Kidney (tissue), 14 donors: ENCODE data around the gene CPT1A. TPM values are rescaled to one million over a fixed set of nuclear protein-coding genes. Genes with fewer than 3 reads are reported as not detected.

Experiments
- DNase-seq, 5 donors: peaks; one replicate each; pipeline ENCODE4 v3.0.0-alpha.2; 2013 to 2020
- FAIRE-seq: peaks from 2 replicates; lab custom pipeline; 2012; peaks lifted over from hg19 to GRCh38; lab: Jason Lieb, UNC
- H3K27ac ChIP-seq, 2 donors: one replicate each; pipeline ENCODE4 v1.7.0; 2013; ENCODE audit warnings: low read depth in 2 of 2, low read length in 2 of 2, inconsistent platforms in 1 of 2
- H3K27me3 ChIP-seq: one replicate; pipeline ENCODE4 v1.7.1; 2013; ENCODE audit warnings: low read length, inconsistent platforms; ENCODE audit not compliant: control insufficient read depth, insufficient read depth
- H3K36me3 ChIP-seq, 3 donors: one replicate each; pipeline versions ENCODE4 v1.7.0 to v1.7.1; 2013; ENCODE audit warnings: low read length in 3 of 3, control low read depth in 1 of 3, inconsistent platforms in 1 of 3; ENCODE audit not compliant: insufficient read depth in 3 of 3, control insufficient read depth in 2 of 3
- H3K4me1 ChIP-seq, 3 donors: one replicate each; pipeline versions ENCODE4 v1.7.0 to v1.7.1; 2013; ENCODE audit warnings: low read length in 3 of 3, inconsistent platforms in 1 of 3, low read depth in 1 of 3; ENCODE audit not compliant: control insufficient read depth in 2 of 3, insufficient read depth in 2 of 3
- H3K4me3 ChIP-seq, 3 donors: one replicate each; pipeline versions ENCODE4 v1.7.0 to v1.8.1; 2013; ENCODE audit warnings: low read length in 3 of 3, control low read depth in 1 of 3, inconsistent platforms in 1 of 3
- H3K9ac ChIP-seq, 3 donors: one replicate each; pipeline versions ENCODE4 v1.7.0 to v1.7.1; 2013; ENCODE audit warnings: low read length in 3 of 3, control low read depth in 1 of 3, inconsistent platforms in 1 of 3
- H3K9me3 ChIP-seq, 3 donors: one replicate each; pipeline versions ENCODE4 v1.7.0 to v1.7.1; 2013; ENCODE audit warnings: low read length in 3 of 3, control low read depth in 1 of 3, inconsistent platforms in 1 of 3; ENCODE audit not compliant: control insufficient read depth in 2 of 3, insufficient read depth in 1 of 3
- intact Hi-C: fragments of 100-400 bp; cut with DNase I; formaldehyde crosslinking; loops from one replicate; pipeline ENCODE4 v1.11.1; 2022
- polyA plus RNA-seq: library from polyadenylated mRNA; stranded (reverse); fragments of 350-450 nt; fragmentation: Illumina TruSeq; extraction: RNeasy Lipid Tissue Mini Kit (QIAGEN cat#74804); gene quantifications from one replicate; pipeline ENCODE4 v1.2.3, GENCODE V29; 2014; ENCODE audit warnings: low read depth, low replicate concordance; ENCODE audit not compliant: insufficient read depth
- total RNA-seq: library from RNA; stranded (reverse); fragmentation: NEBNext Ultra II Directional; extraction: Animal tissue kit (Norgen Biotek cat#: 25700); gene quantifications from one replicate; pipeline ENCODE4 v1.2.1, GENCODE V29; 2021
- TF ChIP-seq, protein P1 (sequence below): IDR thresholded peaks from 3 replicates; pipeline ENCODE4 v1.5.1; 2012; ENCODE audit warnings: mild to moderate bottlenecking, moderate library complexity, borderline replicate concordance; ENCODE audit not compliant: insufficient read depth; ENCODE audit errors: extremely low read depth
- donor health status: control.
- donor health status: control.
- donor health status: control.
- donor health status: control.
- donor health status: control.
- donor health status: DM: yes; HTN: yes; CAD: no.
- donor health status: Normal renal cell carcinoma (clear cell type).

Gene CPT1A
- total and polyA plus RNA-seq, 2 donors from 2014 or later: 51.3 to 61.5 TPM

DNA sequence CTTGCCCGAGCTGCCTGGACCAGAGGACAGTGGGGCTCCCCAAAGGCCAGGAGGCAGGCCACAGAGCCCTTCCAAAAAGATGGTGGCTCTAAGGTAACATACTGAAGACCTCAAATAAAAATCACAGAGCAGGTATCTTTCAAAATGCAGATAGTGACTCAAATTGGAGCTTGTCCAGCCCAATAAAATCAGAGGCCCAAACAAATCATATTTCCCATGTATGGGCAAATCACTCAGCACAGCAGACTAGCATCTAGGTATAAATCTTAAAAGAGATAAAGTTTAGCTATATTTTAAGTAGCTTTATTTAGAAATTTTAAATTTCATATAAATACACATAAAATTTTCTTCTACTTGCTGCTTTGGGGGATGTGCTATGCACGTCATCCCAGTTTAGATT lies 93.7 kb downstream of the CPT1A start:
- no peaks in the 10 kb centered on the region for H3K36me3 ChIP-seq
- no peak for FAIRE-seq
- DNase-seq: no peak
- H3K27me3 ChIP-seq: no peaks in the 10 kb centered on the region
- no peak overlapping the region for H3K4me3 ChIP-seq
- peaks cover 0 to 6% (median 4%) of the 10 kb centered on the region in 3 donors for H3K4me1 ChIP-seq
- no peaks in the 10 kb centered on the region for H3K9me3 ChIP-seq
- no peak overlapping the region for H3K27ac ChIP-seq
- H3K9ac ChIP-seq: no peak overlapping the region
- TF ChIP-seq, protein P1, sequence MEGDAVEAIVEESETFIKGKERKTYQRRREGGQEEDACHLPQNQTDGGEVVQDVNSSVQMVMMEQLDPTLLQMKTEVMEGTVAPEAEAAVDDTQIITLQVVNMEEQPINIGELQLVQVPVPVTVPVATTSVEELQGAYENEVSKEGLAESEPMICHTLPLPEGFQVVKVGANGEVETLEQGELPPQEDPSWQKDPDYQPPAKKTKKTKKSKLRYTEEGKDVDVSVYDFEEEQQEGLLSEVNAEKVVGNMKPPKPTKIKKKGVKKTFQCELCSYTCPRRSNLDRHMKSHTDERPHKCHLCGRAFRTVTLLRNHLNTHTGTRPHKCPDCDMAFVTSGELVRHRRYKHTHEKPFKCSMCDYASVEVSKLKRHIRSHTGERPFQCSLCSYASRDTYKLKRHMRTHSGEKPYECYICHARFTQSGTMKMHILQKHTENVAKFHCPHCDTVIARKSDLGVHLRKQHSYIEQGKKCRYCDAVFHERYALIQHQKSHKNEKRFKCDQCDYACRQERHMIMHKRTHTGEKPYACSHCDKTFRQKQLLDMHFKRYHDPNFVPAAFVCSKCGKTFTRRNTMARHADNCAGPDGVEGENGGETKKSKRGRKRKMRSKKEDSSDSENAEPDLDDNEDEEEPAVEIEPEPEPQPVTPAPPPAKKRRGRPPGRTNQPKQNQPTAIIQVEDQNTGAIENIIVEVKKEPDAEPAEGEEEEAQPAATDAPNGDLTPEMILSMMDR: no peak
- intact Hi-C loops: no loop called here

DNA sequence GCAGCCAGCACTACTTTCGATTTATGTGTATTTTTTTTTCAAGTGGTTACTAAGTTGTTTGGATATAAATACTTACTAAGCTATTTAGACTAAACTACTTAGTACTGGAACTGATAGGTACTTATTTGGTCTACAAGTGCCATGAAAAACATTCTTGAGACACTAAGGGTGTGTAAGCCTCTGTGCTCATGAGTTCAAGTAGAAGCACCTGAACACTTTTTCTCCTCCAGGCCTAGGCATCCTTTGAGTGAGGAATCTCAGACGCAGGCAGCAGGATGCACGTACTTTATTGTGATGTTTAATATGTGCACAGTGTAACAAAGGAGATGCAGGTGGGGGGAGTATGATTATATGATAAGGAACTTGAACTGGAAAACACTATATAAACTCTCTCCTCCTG lies 98.2 kb downstream of the CPT1A start:
- no peak for FAIRE-seq
- H3K27me3 ChIP-seq: no peaks in the 10 kb centered on the region
- H3K4me3 ChIP-seq: no peak overlapping the region
- H3K4me1 ChIP-seq: peaks cover 0 to 5% (median 4%) of the 10 kb centered on the region in 3 donors
- intact Hi-C loops: no loop called here
- TF ChIP-seq, protein P1: no peak
- no peak overlapping the region for H3K9ac ChIP-seq
- no peak for DNase-seq
- H3K27ac ChIP-seq: no peak overlapping the region
- no peaks in the 10 kb centered on the region for H3K9me3 ChIP-seq
- no peaks in the 10 kb centered on the region for H3K36me3 ChIP-seq

DNA sequence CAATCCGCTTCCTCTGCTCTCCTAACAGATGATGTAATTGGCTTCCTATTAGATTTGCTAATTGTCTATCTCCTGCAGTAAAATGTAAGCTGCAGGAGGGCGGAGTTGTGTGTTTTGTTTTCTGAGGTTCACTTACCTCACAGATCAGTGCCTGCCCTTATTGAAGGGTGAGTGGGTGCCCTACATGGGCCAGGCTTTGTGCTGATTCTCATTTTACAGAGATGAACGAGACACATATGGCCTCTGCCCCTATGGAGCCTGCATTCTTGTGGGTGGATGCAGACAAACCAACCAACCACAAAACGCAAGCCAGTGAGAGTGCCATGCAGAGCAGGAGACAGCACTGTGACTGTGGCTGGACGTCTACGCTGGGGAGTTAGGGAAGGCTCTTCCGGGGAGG lies 100.3 kb downstream of the CPT1A start:
- no peak for FAIRE-seq
- TF ChIP-seq, protein P1: no peak

DNA sequence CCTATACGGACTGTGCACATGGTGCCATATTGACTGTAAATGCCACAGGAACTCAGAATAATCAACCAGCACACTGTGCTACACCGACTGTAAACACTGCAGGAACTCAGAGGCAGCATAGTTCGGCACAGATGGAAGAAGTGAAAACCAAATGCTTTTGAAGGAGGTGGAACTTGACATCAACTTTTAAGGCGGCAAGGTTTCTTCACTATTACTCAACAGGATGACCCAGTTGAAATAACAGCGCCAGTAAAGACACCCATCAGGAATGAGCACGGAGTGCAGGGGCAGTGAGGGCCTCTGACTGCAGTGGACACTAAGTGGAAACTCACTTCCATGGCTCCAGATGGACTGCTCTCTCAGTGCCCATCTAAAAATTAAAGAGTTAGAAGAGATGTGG lies 106.1 kb downstream of the CPT1A start:
- TF ChIP-seq, protein P1: no peak
- H3K27ac ChIP-seq: no peak overlapping the region
- no peaks in the 10 kb centered on the region for H3K9me3 ChIP-seq
- H3K9ac ChIP-seq: no peak overlapping the region
- H3K27me3 ChIP-seq: no peaks in the 10 kb centered on the region
- FAIRE-seq (no peak), DNase-seq (no peak)
- no peaks in the 10 kb centered on the region for H3K36me3 ChIP-seq
- no peak overlapping the region for H3K4me3 ChIP-seq
- intact Hi-C loops: no loop called here
- H3K4me1 ChIP-seq: no peaks in the 10 kb centered on the region

More for the DNA sequence above, 100.3 kb downstream of the CPT1A start:
- Histone ChIP-seq H3K9me3 (no peaks in the 10 kb centered on the region), H3K27me3 (no peaks in the 10 kb centered on the region), H3K4me1 (peaks cover 0 to 5% (median 4%) of the 10 kb centered on the region in 3 donors), H3K36me3 (no peaks in the 10 kb centered on the region), H3K9ac (no peak overlapping the region), H3K4me3 (no peak overlapping the region), H3K27ac (peak overlapping the region in 1 of 2 donors; percentile 25)
- peak in 2 of 5 donors; percentile 42 to 44 for DNase-seq
- intact Hi-C loops: no loop called here
